ENCODE data around the gene TMEM115. TPM values are rescaled to one million over a fixed set of nuclear protein-coding genes. Genes with fewer than 3 reads are reported as not detected.

TMEM115 gene
- total and polyA plus RNA-seq, 2 of the 13 experiments (the other 11 are each of a cell fraction or from before 2014, with no cell fraction given) = 22.1 to 30.7 TPM

DNA sequence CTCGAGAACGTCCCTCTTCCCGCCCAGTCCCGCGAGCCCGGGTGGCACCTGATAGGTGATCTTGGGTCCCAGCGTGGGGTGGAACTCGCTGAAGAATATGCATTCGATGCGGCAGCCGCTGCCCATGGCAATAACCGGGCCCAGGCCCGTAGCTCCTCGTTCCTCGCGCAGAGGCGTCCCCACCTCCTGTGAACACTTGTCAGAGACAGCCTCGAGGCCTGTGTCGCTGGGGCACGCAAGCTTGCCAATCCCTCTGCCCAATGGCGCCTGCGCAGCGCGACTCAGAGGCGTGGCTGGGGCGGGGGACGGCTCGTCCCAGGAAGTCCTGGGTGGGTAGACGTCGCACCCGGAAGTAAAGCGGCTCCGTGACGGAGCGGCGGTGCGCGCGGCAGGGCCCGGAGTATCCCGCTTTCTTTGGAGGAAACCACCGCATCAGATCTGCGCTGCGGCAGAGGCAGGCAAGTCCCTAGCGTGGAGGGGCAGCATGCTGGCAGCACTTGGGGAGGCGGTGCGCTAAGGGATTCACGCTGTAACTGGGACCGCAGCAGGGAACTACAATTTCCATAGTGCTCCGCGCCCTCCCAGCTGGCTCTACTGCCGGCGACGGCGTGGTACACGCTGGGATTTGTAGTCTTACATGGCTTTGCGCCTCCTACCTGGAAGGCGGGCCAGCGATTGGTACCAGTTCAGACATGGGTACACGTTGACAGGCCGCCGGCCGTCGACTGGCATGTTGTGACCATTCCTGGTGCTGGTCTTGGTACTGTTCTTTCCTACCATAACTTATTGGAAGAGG is 8.6 kb downstream of the TMEM115 start, which contains the start of the genes CYB561D2 and NPRL2 (continued):
- TF ChIP-seq, protein P1, sequence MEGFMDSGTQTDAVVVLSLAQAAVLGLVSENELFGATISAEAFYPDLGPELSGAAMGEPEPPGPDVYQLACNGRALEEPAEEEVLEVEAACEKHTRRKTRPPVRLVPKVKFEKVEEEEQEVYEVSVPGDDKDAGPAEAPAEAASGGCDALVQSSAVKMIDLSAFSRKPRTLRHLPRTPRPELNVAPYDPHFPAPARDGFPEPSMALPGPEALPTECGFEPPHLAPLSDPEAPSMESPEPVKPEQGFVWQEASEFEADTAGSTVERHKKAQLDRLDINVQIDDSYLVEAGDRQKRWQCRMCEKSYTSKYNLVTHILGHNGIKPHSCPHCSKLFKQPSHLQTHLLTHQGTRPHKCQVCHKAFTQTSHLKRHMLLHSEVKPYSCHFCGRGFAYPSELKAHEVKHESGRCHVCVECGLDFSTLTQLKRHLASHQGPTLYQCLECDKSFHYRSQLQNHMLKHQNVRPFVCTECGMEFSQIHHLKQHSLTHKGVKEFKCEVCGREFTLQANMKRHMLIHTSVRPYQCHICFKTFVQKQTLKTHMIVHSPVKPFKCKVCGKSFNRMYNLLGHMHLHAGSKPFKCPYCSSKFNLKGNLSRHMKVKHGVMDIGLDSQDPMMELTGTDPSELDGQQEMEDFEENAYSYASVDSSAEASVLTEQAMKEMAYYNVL (CRISPR knock-in tag; IDR thresholded peaks at IDR 0.05; ENCODE audit: borderline replicate concordance) = peak; percentile 58; the same call in 1 of the 2 replicates
- TF ChIP-seq GFI1 (CRISPR knock-in tag; IDR thresholded peaks at IDR 0.05; ENCODE audit: borderline replicate concordance) = no peak
- peak; percentile 78; the same call in 1 of the 2 replicates for TF ChIP-seq MYNN (CRISPR knock-in tag; IDR thresholded peaks at IDR 0.05; ENCODE audit: low read depth)
- 0 out of 2 replicates have a peak, but pooled peaks have one; percentile 92 for TF ChIP-seq ZNF484 (CRISPR knock-in tag; IDR thresholded peaks at IDR 0.05; ENCODE audit: borderline replicate concordance, low read depth)
- peak; percentile 97 for TF ChIP-seq BRF2 (CRISPR knock-in tag; IDR thresholded peaks at IDR 0.05)
- peak; percentile 94 for TF ChIP-seq ELF3 (CRISPR knock-in tag; IDR thresholded peaks at IDR 0.05)
- TF ChIP-seq RARA (CRISPR knock-in tag; IDR thresholded peaks at IDR 0.05) = peak; percentile 64; the same call in 1 of the 2 replicates
- peak; percentile 48 for TF ChIP-seq MLX (CRISPR knock-in tag; IDR thresholded peaks at IDR 0.05)
- TF ChIP-seq ZNF775 (CRISPR knock-in tag; IDR thresholded peaks at IDR 0.05; ENCODE audit: borderline replicate concordance) = no peak
- TF ChIP-seq ZNF556 (CRISPR knock-in tag; IDR thresholded peaks at IDR 0.05; ENCODE audit: borderline replicate concordance) = no peak; the same call in 1 of the 2 replicates
- TF ChIP-seq, protein P2, sequence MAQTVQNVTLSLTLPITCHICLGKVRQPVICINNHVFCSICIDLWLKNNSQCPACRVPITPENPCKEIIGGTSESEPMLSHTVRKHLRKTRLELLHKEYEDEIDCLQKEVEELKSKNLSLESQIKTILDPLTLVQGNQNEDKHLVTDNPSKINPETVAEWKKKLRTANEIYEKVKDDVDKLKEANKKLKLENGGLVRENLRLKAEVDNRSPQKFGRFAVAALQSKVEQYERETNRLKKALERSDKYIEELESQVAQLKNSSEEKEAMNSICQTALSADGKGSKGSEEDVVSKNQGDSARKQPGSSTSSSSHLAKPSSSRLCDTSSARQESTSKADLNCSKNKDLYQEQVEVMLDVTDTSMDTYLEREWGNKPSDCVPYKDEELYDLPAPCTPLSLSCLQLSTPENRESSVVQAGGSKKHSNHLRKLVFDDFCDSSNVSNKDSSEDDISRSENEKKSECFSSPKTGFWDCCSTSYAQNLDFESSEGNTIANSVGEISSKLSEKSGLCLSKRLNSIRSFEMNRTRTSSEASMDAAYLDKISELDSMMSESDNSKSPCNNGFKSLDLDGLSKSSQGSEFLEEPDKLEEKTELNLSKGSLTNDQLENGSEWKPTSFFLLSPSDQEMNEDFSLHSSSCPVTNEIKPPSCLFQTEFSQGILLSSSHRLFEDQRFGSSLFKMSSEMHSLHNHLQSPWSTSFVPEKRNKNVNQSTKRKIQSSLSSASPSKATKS (CRISPR knock-in tag; IDR thresholded peaks at IDR 0.05) = no peak
- no peak for TF ChIP-seq SKIL (CRISPR knock-in tag; IDR thresholded peaks at IDR 0.05; ENCODE audit: borderline replicate concordance)
- TF ChIP-seq EED (CRISPR knock-in tag; IDR thresholded peaks at IDR 0.05) = peak; percentile 73; the same call in 1 of the 2 replicates
- TF ChIP-seq FOXM1 (CRISPR knock-in tag; IDR thresholded peaks at IDR 0.05) = no peak
- TF ChIP-seq NAIF1 (CRISPR knock-in tag; IDR thresholded peaks at IDR 0.05; ENCODE audit: borderline replicate concordance) = peak; percentile 53; the same call in 1 of the 2 replicates

Measured in HepG2 (cell line).